ENCODE measurements around the gene SPACA6. TPM values are rescaled to one million over a fixed set of nuclear protein-coding genes. Genes with fewer than 3 reads are reported as not detected.

The SPACA6 gene
- 4.8 and 8.1 TPM in 2 replicates for total RNA-seq

GRCh38 chr19:51693260-51693659 is at the start of gene SPACA6:
Gene SPACA6, plus strand, starts transcription at chr19:51693330. Its CDS starts 197 bp downstream, at chr19:51693527.

GRCh38 chr19:51646730-51647129 is 46.4 kb upstream of the SPACA6 start, which contains the start of gene SIGLEC14:
Gene SIGLEC14, minus strand, starts transcription at chr19:51646825. Its CDS starts 66 bp downstream, at chr19:51646759.

GRCh38 chr19:51751655-51752054 is 58.5 kb downstream of the SPACA6 start, which contains the start of gene FPR1:
Gene FPR1, minus strand, starts transcription at chr19:51751878. Its CDS starts 4,884 bp downstream, at chr19:51746994.

Other genes starting within 250 kb of the SPACA6 start
- gene SIGLEC8, start 234.9 kb upstream of the SPACA6 start, total RNA-seq: not detected in 2 replicates
- gene CEACAM18, start 214.8 kb upstream of the SPACA6 start, total RNA-seq: not detected in 2 replicates
- gene SIGLEC12, start 191.5 kb upstream of the SPACA6 start, total RNA-seq: not detected in 2 replicates
- gene SIGLEC6, start 161.7 kb upstream of the SPACA6 start, total RNA-seq: not detected in 2 replicates
- 3.4 and 4.5 TPM in 2 replicates for gene ZNF175, start 122.0 kb upstream of the SPACA6 start, total RNA-seq
- not detected in 2 replicates for gene SIGLEC5, start 62.9 kb upstream of the SPACA6 start, total RNA-seq
- gene SIGLEC14, start 46.5 kb upstream of the SPACA6 start, total RNA-seq: not detected in 2 replicates
- not detected in 2 replicates for gene HAS1, start 30.7 kb downstream of the SPACA6 start, total RNA-seq
- gene FPR1, start 58.5 kb downstream of the SPACA6 start, total RNA-seq: not detected in 2 replicates
- not detected in 2 replicates for gene FPR2, start 67.8 kb downstream of the SPACA6 start, total RNA-seq
- under 0.01 TPM in 2 replicates for gene FPR3, start 101.8 kb downstream of the SPACA6 start, total RNA-seq
- gene ZNF577, start 194.6 kb downstream of the SPACA6 start, total RNA-seq: 6.1 and 7.3 TPM in 2 replicates
- 4.1 and 5.4 TPM in 2 replicates for gene ZNF649, start 211.7 kb downstream of the SPACA6 start, total RNA-seq
- gene ZNF613, start 234.1 kb downstream of the SPACA6 start, total RNA-seq: 6.3 and 8.2 TPM in 2 replicates